GM23248 (cell line): ENCODE measurements around the gene IGF2BP2. TPM values are rescaled to one million over a fixed set of nuclear protein-coding genes. Genes with fewer than 3 reads are reported as not detected.

Source experiments
- DNase-seq: peaks from one replicate; pipeline ENCODE4 v3.0.0-alpha.2; 2015
- H2AFZ ChIP-seq: fragments of 200-600 bp; sonication (generic); 2 replicates; pipeline ENCODE4 v1.6.1; 2016; ENCODE audit warnings: antibody characterized with exemption
- H3F3A ChIP-seq: fragments of 200-600 bp; sonication (generic); 2 replicates; pipeline ENCODE4 v1.6.1; 2016; ENCODE audit warnings: mild to moderate bottlenecking, antibody characterized with exemption, mixed run types; ENCODE audit not compliant: insufficient read depth
- H3K27ac ChIP-seq: fragments of 200-600 bp; sonication (generic); 2 replicates; pipeline ENCODE4 v1.5.1; 2016; ENCODE audit warnings: mild to moderate bottlenecking
- H3K27me3 ChIP-seq: fragments of 200-600 bp; sonication (generic); replicated peaks from 2 replicates; pipeline ENCODE4 v1.6.1; 2016; ENCODE audit warnings: mild to moderate bottlenecking; ENCODE audit not compliant: insufficient read depth
- H3K36me3 ChIP-seq: fragments of 200-600 bp; sonication (generic); 2 replicates; pipeline ENCODE4 v1.6.1; 2016; ENCODE audit warnings: low read depth, mild to moderate bottlenecking
- H3K4me1 ChIP-seq: fragments of 200-600 bp; sonication (generic); 2 replicates; pipeline ENCODE4 v1.6.1; 2016; ENCODE audit warnings: mild to moderate bottlenecking; ENCODE audit not compliant: insufficient read depth
- H3K4me2 ChIP-seq: fragments of 200-600 bp; sonication (generic); one replicate; pipeline ENCODE4 v1.6.1; 2016; ENCODE audit warnings: mild to moderate bottlenecking; ENCODE audit not compliant: unreplicated experiment
- H3K4me3 ChIP-seq: fragments of 200-600 bp; sonication (generic); 2 replicates; pipeline ENCODE4 v1.5.1; 2016; ENCODE audit warnings: mild to moderate bottlenecking
- H3K79me2 ChIP-seq: fragments of 200-600 bp; sonication (generic); 2 replicates; pipeline ENCODE4 v1.6.1; 2016; ENCODE audit warnings: mild to moderate bottlenecking; ENCODE audit not compliant: insufficient read depth
- H3K9ac ChIP-seq: fragments of 200-600 bp; sonication (generic); 2 replicates; pipeline ENCODE4 v1.6.1; 2016; ENCODE audit warnings: mild to moderate bottlenecking
- H3K9me2 ChIP-seq: fragments of 200-600 bp; sonication (generic); 2 replicates; pipeline ENCODE4 v1.6.1; 2016; ENCODE audit warnings: mixed run types, mild to moderate bottlenecking, moderate library complexity; ENCODE audit not compliant: insufficient read depth
- H3K9me3 ChIP-seq: fragments of 200-600 bp; sonication (generic); one replicate; pipeline ENCODE4 v1.6.1; 2017; ENCODE audit warnings: low read depth
- H4K20me1 ChIP-seq: fragments of 200-600 bp; sonication (generic); 2 replicates; pipeline ENCODE4 v1.6.0; 2016; ENCODE audit not compliant: insufficient read depth
- EZH2 ChIP-seq: fragments of 200-600 bp; sonication (generic); IDR thresholded peaks from 2 replicates; pipeline ENCODE4 v1.6.1; 2018; ENCODE audit warnings: antibody characterized with exemption, mild to moderate bottlenecking; ENCODE audit not compliant: insufficient read depth, poor library complexity, severe bottlenecking
- EZH2phosphoT487 ChIP-seq: fragments of 200-600 bp; sonication (generic); IDR thresholded peaks from 2 replicates; pipeline ENCODE4 v1.6.1; 2018; ENCODE audit warnings: antibody characterized with exemption, moderate library complexity, mild to moderate bottlenecking, low read depth; ENCODE audit not compliant: insufficient read depth
- WGBS, 2 experiments: methylation state at CpG; one replicate each; pipeline ENCODE4 v1.1.6; 2015 to 2017; ENCODE audit warnings: low lambda C conversion rate in 2 of 2, low coverage in 1 of 2; ENCODE audit errors: missing lambda C conversion rate in 2 of 2; 5-methylcytosine and 5-hydroxymethylcytosine counted together
- in situ Hi-C: fragments of 300-500 bp; cut with MboI; formaldehyde crosslinking; loops from 2 replicates; pipeline ENCODE4 v1.15.0; 2020
- polyA plus RNA-seq: library from polyadenylated mRNA; unstranded; fragments of >200 nt; fragmentation: Nextera tagmentation; extraction: Ambion mirVana; gene quantifications from 2 replicates; pipeline ENCODE4 v1.2.1, GENCODE V29; 2016
- total RNA-seq: library from RNA; depleted of rRNA; stranded (reverse); fragments of >200 nt; shearing (Covaris generic); gene quantifications from 2 replicates; pipeline ENCODE4 v1.2.3, GENCODE V29; 2014

Gene IGF2BP2
- total and polyA plus RNA-seq, 2 experiments from 2014 or later = 60.6 to 62.5 TPM

DNA sequence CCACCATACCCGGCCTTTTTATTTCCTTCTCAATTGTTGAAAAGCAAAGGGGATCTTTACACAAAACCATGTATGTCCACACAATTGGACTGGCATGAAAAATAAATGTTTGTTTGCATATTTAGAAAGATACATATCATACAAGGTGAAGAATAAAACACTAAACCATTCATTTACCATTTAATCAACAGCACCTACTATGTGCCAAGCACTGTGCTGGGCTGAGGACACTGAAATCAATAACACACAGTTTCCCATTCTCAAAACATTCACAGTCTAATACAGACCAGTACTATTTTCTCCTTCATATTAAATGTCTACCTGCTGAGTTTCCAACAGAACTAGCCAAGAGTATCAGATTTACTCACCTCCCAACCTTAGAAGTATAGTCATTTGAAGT lies 84.7 kb downstream of the IGF2BP2 start:
- Histone ChIP-seq H3K27ac (no peak overlapping the region), H3K4me2 (no peak overlapping the region), H4K20me1 (no peaks in the 10 kb centered on the region), H3K4me1 (peaks cover 44% of the 10 kb centered on the region), H3K9me2 (no peaks in the 10 kb centered on the region), H3K4me3 (no peak overlapping the region), H3K79me2 (peaks cover 99% of the 10 kb centered on the region), H3K27me3 (no peaks in the 10 kb centered on the region), H3K9ac (no peak overlapping the region), H3F3A (peaks cover 35% of the 10 kb centered on the region), H3K9me3 (no peaks in the 10 kb centered on the region), H2AFZ (no peak overlapping the region), H3K36me3 (no peaks in the 10 kb centered on the region)
- WGBS, 2 experiments = 92 to 95% methylated on average over 1 of the region's 1 CpG
- TF ChIP-seq EZH2phosphoT487 (no peak), EZH2 (no peak)
- in situ Hi-C loops = no loop called here
- no peak for DNase-seq

DNA sequence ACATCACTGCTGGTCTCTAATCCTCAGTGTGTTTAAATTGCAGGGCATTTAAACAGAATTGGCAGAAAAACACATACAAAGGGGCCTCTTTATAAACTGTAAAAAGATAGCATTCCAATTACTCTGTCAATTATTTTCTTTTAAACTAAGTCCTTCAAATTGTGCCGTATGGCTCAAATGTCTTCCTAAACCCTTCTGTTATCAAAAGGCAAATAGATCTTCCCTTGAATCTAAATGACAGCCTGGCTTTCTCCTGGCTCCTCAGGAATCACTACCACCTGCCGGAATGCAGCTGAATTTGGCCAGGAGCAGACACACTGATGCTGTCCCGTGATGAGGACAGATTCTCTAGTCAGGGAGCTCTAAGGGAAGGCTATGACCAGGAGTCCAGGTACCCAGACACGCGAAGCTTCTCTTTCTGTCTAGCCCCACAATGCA lies 85.6 kb downstream of the IGF2BP2 start:
- no peak for DNase-seq
- H3K9me3 ChIP-seq = no peaks in the 10 kb centered on the region
- TF ChIP-seq EZH2phosphoT487 = no peak
- no peak for TF ChIP-seq EZH2
- no peaks in the 10 kb centered on the region for H3K9me2 ChIP-seq
- H3K27ac ChIP-seq = no peak overlapping the region
- H4K20me1 ChIP-seq = no peaks in the 10 kb centered on the region
- 74 to 78% methylated on average over 5 of the region's 5 CpGs for WGBS, 2 experiments
- no peaks in the 10 kb centered on the region for H3K36me3 ChIP-seq
- no peaks in the 10 kb centered on the region for H3K27me3 ChIP-seq
- in situ Hi-C loops = no loop called here
- H3K4me2 ChIP-seq = no peak overlapping the region
- no peak overlapping the region for H3K9ac ChIP-seq
- peaks cover 32% of the 10 kb centered on the region for H3F3A ChIP-seq
- H2AFZ ChIP-seq = no peak overlapping the region
- H3K4me3 ChIP-seq = no peak overlapping the region
- H3K4me1 ChIP-seq = peaks cover 37% of the 10 kb centered on the region
- peaks cover 99% of the 10 kb centered on the region for H3K79me2 ChIP-seq

DNA sequence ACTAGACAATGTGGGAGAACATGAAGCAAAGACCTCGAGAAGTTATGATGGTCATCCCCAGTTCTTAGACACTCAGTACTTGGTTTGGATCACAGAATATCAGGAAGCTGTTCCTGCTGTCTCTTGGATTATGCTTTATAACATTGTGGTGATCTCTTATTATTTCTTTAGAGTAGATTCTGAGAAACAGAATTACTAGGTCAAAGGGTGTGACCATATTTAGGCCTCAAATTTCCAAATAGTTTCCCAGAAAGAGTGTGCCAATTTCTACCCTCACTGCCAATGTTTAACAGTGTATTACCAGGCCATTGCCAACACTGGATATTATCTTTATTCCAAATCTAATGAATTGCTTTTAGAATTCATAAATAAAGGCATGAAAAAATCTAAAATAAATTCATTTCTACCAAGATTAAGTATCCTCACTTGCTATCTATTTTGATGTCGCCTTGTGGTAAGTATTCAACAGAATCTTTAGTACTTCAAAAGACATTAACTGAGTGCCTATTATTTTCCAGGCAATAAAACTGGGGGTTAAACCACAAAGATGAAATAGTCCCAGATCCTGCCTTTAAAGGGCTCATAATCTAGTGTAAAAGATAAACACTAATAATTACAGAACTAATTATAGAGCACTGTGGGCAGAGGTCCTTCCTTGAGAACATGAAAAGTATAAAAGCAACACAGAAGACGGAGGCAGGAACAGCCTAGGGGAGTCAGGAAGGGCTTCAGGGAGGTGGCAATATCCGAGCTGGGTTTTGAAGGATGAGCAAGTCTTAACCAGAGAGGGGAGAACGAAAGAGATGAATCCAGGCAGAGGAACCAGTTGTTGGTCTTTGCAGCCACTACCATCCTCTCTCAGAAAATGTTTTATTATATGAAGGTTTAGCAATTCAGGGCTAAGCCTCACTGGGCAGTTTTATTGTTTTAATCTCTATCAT lies 86.8 kb downstream of the IGF2BP2 start:
- no peak for TF ChIP-seq EZH2
- TF ChIP-seq EZH2phosphoT487 = no peak
- Histone ChIP-seq H3K27ac (peak overlapping the region; percentile 17), H3K4me3 (no peak overlapping the region), H4K20me1 (no peaks in the 10 kb centered on the region), H3K9me2 (no peaks in the 10 kb centered on the region), H3K9me3 (no peaks in the 10 kb centered on the region), H3K36me3 (no peaks in the 10 kb centered on the region), H3F3A (peaks cover 28% of the 10 kb centered on the region), H3K4me2 (peak overlapping the region; percentile 48), H3K4me1 (peaks cover 45% of the 10 kb centered on the region), H2AFZ (no peak overlapping the region), H3K79me2 (peaks cover 99% of the 10 kb centered on the region), H3K27me3 (no peaks in the 10 kb centered on the region), H3K9ac (no peak overlapping the region)
- no peak for DNase-seq
- WGBS, 2 experiments = 97 to 99% methylated on average over 5 of the region's 5 CpGs
- in situ Hi-C loops = no loop called here

DNA sequence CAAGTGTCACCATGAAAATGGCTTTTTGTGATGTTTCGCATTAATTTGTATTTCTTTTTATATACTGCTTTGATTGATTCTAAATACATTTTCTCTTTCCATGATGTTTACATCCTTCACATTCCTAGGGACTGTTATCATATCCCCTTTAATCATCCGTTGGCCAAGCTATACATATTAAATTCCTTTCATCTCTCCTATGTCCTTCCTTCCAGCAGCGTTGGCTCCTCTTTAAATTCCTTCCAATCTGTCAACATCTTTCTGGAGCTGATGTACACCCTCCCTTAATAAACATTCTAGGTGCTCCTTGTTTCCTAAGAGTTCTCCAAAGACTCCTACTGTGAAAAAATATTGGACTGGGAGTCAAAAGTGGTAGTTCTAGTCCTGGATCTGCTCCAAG lies 87.8 kb downstream of the IGF2BP2 start:
- H3K79me2 ChIP-seq = peaks cover 94% of the 10 kb centered on the region
- in situ Hi-C loops = no loop called here
- H3K4me1 ChIP-seq = peaks cover 54% of the 10 kb centered on the region
- no peaks in the 10 kb centered on the region for H3K9me3 ChIP-seq
- DNase-seq = peak; percentile 65
- H4K20me1 ChIP-seq = no peaks in the 10 kb centered on the region
- TF ChIP-seq EZH2 (no peak), EZH2phosphoT487 (no peak)
- H2AFZ ChIP-seq = no peak overlapping the region
- no peaks in the 10 kb centered on the region for H3K27me3 ChIP-seq
- peak overlapping the region; percentile 17 for H3K27ac ChIP-seq
- WGBS, 2 experiments = 23 to 25% methylated on average over 3 of the region's 3 CpGs
- H3F3A ChIP-seq = peaks cover 38% of the 10 kb centered on the region
- peak overlapping the region; percentile 48 for H3K4me2 ChIP-seq
- H3K9ac ChIP-seq = no peak overlapping the region
- H3K4me3 ChIP-seq = peak overlapping the region; percentile 25
- no peaks in the 10 kb centered on the region for H3K36me3 ChIP-seq
- no peaks in the 10 kb centered on the region for H3K9me2 ChIP-seq
